GM21360 (cell line): ENCODE data around the gene KRTAP10-2.

ENCODE experiments used
- ATAC-seq: cut with Tn5 transposase; IDR thresholded peaks from one replicate; pipeline ENCODE4 v1.9.1; 2021; ENCODE audit warnings: mild to moderate bottlenecking, moderate library complexity; ENCODE audit not compliant: unreplicated experiment

KRTAP10-2 gene

DNA sequence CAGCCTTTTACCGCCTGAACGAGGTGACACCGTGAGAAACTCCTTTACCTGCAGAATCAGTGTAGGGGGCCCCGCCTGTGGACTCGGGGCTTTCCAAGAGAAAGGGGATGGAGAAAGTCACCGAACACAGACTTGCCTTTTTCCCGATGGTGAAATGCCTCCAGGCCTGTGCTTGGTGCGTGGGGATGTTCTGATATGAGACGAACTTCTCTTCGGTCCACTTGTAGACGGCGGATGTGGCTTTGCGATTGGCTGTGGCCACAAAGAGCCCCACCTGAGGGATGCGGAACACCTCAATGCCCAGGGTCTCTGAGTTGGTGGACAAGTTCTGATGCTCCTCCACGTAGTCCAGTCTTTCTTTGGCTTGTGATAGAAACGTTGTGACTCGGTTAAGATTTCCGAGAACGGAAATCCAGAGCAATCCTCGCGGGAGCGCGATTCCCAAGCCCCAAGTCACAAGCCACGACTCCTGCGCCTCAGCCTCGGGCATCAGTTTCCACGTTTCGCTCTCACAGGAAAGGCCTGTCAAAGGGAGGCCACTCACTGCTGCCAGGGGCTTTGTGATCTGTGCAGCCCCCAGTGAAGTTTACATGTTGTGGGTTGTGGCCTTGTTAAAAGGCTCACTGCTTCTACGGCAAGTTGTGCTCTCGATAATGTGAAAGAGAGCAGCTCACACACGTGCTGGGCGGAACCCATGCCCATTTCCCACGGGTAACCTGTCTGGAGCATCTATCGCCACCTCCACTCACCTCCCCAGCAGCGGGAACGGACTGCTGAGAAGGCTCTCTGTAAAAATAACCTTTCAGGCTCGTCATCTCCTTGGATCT is 23.9 kb downstream of the KRTAP10-2 start:
- no peak for ATAC-seq

DNA sequence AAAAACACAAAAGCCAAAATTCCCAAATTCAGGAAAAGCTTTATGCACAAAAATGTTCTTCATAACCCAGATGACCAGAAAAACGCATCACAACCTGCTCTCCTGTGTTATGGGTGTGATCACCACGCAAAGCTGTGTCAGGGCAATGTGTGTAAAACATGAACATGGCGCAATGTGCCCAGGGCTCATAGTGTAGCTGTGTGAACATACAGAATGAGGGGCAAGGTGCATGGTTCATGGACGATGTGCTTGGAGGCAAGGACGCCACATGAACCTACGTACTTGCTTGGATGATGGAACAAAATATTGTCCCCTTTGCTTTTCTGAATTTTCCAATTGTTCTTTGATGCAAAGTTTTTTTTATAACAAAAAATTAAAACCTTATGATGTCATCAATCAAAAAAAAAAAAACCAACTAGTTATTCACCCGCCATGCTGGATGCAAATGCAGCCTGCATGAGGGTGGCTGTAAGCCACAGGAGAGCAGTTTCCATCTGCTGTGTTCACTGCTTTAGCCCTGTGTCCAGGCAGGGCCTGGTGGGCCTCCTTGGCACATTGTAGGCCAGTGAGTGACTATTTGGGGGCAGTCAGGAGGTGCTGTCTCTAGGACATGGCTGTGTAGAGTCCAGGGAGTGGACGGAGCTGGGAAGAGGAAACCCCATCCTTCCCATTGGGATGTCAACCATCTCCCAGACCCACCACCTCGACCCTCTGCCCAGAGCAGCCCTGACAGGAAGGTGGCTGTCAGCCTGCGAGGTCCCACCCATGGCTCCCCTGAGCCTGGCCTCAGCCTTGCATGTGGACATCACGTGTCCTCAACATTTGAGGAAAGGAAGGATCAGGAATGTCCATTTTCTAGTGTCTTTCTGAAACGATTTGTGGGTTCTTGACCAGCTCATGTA is 25.0 kb downstream of the KRTAP10-2 start:
- no peak for ATAC-seq

DNA sequence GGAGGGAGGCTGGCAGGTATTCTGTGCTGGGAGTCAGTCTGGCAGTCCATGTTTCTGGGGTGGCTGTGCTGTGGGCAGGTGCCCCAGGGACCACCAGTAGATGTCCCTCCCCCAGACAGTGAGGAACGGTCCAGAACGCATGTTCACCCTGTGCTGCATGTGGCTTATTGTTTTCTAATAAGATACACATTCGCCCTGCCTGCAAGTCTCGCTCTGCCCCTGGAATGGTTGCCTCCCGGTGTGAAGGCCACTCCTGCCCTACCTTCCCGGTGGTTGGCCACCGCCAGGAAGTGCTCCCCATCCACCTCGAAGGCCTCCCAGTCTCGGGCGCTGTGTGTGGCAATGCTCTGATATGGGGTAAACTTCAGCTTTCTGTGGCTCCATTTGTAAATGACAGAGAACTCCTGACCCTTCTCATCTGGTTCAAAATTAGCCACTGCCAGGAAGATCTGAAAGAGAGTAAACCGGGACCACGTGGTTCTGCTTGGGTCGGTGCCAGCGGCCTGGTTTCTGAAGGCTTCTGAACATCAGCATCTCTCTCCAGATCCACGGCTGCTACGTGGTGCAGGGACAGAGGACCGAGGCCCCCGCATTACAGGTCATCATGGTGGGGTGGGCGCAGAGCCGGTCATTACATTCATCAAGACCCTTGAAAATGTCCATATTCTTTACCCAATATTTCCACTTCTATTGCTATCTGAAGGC is 25.8 kb downstream of the KRTAP10-2 start:
- ATAC-seq = no peak

DNA sequence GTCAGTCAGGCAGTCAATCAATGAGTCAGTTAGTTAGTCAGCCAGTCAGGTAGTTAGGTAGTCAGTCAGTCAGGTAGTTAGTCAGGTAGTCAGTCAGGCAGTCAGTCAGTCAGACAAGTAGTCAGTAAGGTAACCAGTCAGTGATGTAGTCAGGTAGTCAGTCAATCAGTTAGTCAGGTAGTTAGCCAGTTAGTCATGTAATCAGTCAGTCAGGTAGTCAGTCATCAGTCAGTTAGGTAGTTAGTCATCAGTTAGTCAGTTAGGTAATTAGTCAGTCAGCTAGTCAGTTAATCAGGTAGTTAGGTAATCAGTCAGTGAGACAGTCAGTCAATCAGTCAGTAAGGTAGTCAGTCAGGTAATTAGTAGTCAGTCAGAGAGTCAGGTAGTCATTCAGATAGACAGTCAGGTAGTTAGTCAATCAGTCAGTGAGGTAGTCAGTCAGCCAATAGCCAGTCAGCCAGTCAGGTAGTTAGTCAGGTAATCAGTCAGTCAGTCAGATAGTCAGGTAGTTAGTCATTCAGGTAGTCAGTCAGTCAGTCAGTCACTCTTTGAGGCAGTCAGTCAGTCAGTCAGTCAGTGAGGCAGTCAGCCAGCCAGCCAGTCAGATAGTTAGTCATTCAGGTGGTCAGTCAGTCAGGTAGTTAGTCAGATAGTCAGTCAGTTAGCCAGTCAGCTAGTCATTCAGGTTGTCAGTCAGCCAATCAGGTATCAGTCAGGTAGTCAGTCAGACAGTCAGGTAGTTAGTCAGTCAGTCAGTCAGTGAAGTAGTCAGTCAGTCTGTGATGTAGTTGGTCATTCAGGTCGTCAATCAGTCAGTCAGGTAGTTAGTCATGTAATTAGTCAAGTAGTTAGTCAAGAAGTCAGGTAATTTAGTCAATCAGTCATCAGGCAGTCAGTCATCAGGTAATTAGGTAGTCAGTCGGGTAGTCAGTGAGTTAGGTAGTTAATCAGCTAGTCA is 26.6 kb downstream of the KRTAP10-2 start:
- no peak for ATAC-seq

DNA sequence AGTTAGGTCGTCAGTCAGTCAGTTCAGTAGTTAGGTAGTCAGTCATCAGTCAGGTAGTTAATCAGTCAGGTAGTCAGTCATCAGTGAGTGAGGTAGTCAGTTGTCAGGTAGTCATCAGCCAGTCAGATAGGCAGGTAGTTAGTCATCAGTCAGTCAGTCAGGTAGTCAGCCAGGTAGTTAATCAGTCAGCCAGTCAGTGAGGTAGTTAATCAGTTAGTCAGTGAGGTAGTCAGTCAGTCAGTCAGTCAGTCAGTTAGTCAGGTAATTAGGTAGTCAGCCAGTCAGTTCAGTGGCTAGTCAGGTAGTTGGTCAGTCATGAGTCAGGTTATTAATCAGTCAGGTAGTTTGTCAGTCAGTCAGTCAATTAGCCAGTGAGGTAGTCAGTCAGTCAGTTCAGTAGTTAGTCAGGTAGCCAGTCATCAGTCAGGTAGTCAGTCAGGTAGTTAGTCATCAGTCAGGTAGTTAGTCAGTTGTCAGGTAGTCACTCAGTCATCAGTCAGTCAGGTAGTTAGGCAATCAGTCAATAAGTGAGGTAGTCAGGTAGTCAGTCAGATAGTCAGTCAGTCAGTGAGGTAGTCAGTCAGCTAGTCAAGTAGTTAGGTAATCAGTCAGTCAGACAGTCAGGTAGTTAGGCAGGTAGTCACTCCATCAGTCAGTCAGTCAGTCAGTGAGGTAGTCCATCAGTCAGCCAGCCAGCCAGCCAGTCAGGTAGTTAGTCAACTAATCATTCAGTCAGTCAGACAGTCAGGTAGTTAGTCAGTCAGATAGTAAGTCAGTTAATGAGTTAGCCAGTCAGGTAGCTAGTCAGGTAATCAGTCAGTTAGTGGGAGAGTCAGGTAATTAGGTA is 27.5 kb downstream of the KRTAP10-2 start:
- no peak for ATAC-seq

DNA sequence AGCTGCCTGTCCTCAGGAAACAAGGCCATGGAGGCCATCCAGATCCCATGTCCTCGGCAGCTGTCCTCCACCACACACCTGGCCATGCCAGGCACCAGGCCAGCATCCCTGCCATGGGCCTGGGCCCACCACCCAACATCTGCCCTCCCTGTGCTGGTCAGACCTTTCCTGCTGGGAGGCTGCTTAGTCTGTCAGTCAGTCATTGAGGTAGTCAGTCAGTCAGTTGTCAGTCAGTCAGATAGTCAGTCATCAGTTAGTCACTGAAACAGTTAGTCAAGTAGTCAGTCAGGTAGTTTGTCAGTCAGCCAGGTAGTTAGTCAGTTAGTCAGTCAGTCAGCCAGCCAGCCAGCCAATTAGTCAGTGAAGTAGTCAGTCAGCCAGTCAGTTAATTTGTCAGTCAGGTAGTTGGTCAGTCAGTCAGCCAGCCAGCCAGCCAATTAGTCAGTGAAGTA is 28.5 kb downstream of the KRTAP10-2 start:
- no peak for ATAC-seq

DNA sequence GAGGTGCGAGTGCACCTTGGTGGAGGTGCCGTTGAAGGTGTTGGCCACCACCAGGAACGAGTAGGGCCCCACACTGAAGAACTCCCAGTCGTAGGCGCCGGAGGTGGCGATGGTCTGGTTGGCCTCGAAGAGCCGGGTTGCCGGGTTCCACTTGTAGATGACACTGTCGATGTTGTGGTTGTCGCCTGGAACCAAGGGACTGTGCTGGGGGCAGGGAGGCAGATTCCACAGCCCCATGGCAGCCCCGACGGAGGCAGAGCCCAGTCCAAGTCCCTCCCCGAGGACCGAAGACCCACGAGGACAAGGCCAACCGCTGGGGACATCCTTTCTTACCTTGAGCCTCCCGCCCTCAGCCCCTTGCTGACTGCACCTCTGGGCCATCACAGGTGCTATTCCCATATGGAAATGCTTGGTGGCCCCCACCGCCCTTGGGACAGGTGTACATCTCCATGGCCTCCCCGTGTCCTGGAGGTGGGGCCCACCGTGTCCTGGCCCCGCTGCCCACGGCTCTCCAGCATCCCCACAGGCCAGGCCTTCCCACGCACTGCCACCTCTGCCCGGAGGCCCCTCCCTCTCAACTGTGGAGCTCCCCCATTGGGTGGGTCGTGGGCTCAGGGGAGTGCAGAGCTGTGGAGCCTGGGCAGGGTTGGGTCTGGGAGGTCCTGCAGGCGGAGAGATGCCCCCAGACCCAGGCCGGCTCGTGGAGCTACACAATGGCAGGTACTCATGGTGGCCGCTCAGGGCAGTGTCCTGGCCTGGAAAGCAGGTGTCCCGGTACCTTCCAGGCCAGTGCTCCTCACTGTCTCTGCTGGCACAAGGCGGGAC is 29.2 kb downstream of the KRTAP10-2 start:
- ATAC-seq = no peak

DNA sequence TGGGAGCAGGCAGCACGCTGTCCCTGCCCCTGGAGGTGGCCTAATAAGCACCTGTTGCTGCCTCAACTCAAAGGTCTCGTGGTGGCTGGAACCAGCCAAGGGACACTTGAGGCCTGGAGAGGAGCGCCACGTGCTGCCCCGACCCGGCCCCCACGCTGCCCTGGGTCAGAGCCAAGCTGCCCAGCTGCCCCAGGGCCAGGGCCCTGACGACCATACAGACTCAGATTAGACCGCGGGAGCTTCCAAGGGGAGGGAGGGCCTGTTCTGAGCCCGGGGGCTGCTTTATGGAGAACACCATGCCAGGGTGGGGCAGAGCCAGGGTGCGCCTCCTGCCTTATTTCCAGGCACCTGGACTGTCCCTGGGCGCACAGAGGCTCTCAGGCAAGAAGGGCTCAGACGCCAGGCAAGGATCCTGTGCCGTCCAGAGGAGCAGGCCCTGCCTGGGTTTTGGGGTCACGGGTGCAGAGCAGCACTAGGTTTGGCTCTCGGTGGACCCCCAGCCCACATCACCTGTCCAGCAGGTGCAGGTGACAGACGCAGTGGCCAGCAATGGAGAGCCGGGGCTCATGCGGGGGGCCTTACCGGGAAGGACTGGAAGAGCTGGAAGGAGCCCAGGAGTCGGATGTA is 29.9 kb downstream of the KRTAP10-2 start:
- no peak for ATAC-seq

DNA sequence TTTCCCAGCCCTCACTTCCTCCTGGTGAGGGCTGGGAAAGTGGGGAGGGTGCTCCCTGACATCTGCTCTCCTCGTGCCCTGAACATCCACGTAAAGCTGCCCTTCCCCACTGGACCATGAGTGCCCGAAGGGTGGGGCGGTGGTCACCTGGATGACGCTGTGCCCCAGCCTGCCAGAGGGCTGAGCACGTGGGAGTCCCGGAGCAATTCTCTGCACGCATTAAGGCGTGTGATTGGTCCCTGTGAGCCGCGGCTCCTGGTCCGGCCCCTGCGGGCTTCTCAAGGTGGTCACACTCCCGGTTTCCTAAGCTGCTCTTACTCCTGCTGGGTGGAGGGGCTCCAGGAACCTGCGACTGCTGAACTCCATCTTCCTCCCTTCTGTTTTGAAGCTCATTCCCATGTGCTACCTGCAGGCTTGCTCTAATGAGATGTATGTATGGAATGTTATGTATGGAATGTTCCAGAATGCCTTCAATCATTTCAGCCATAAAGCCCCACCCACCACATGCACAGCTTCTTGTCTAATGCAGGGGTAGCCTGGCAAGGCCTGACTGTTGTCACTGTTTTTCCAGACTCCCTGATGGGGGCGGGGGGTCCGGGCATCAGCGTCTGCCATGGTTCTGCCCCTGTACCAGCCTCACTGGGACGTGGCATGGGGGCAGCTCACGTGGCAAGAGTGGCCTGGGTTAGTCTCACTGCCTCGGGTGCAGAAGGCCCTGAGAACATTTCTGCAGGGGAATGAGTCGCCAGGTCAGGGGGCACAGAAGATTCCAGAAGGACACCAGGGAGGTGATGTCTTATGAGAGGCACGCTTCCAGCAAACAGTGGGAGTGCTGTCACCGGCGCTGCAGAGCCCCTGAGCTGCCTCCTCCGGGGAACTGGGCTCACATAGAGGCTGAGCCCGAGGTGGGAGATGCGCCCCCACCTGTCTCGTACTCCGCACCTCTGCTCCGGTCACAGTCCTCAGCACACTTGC is 30.7 kb downstream of the KRTAP10-2 start:
- no peak for ATAC-seq

DNA sequence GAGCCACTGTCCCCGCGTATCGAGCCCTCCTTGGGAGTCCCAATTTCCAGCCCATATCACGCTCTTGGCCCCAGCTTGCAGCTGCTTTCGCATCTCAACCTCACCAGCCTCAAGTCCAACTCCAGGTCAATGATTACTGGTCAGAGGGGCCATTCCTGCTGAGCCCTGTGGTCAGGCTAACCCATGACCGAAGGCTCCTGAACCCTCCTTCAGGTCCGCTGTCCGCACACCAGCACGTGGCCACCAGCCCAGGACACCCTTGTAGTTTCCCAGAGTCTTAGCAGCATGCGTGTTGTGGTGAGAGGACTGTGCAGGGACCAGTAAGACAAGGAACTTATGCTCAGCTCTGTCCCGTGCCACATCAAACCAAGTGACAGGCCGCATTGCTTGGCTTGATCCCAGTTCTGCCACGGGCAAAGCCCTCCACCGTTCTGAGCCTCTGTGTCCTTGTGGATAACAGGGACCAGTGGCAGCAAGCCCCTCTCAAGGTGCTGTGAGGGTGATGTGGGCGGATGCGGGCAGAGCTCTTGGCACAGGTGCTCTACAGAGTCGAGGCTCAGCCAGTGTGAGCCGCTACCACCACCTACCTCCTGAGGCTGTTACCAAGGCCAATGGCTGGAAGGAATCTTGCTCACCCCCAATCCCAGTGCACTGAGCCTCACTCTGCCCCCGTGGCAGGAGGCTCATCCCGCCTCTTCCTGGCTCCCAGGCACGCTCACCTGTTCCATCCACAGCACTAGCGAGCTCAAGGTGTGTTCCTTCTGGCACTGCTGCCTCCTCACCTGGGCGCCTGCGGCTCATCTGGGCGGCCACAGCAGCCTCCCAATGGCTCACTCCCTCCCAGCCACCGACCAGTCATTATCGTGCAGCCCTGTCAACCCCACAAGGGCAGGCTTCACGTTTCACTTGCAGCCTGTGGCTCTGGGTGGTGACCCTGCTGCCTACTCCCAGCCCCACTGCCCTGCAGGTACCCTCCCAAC is 31.7 kb downstream of the KRTAP10-2 start:
- ATAC-seq = no peak

DNA sequence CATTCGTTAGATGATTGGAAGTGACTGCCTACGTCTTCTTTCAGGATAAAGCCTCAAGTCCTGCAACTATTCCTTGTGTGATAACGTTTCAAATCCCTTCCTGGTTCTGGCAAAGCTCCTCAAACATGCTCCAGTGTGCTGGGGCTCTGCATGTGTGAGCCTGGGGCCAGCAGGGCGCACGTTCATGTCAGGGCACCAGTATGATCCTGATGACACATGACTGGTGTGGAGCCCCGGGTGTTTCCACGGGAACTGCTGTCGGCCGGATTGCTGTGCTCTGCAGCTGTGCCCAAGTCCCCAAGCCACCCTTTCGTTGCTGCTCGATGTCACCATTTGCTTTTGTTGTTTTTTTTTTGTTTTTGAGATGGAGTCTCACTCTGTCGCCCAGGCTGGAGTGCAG is 32.6 kb downstream of the KRTAP10-2 start:
- ATAC-seq = no peak

DNA sequence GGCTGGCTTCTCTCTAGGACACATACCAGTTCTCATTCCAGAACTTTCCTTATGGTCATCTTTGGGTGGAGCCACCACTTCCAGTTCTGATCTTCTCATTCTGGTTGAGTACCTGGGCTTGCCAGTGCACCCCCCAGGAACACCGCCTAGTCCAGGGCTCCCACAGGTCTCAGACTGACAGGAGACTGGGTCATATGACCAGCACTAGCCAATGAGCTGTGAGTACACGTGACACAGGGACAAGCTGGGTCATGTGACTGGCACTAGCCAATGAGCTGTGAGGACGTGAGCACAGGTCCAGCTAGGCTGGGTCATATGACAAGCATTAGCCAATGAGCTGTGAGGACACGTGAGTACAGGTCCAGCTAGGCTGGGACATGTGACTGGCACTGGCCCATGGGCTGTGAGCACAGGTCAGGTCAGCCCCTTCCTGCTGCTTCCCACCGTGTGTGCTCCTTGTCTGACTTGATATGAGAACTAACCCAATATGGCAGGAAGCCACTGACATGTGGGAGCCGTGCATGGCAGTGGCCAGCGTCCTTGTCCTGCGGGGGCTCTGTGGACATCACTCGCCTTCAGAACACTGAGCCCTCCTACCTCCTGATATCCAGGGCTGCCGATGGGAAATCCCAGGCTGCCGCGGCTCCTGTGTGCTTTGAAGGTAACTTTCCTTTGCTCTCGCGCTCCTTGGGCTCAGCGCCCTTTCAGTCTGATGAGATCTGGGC is 34.0 kb downstream of the KRTAP10-2 start:
- ATAC-seq = no peak

DNA sequence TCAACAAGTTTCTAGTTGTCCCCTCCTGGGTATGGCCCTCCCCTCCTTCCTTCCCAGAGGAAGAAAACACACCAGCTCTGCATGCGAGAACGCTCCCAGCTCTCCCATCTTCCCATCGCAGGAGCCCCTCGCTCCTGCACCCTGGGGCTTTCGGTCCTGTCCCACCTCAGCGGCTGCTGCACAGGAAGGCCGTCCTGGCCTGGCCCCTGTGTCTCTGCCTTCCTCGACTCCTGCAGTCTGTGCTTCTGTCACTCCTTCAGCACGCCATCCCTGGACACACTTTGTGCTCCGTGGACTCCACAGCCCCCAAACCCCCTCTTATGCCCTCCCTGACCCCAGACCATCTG is 34.5 kb downstream of the KRTAP10-2 start:
- no peak for ATAC-seq

DNA sequence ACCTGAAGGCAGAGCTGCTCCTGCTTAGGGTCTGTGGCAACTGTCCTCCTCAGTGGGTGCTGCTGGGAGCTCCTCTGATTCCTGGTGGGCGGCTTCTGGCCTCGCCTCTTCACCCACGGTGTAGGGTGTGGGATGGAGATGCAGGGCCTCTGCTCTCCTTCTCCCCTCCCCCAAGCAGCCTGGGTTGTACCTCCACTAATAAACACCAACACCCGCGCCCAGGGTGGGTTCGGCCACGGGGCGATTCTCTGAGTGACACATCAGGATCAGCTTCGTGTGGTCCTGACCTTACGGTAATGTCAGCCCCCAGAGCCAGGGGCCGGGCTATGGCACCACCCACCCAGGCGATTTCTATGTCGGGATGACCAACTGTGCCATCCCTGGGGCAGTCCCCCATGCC is 35.0 kb downstream of the KRTAP10-2 start:
- ATAC-seq = no peak
